Neural progenitor cell (in vitro differentiated cells): ENCODE results near the gene ERICH2. TPM values are rescaled to one million over a fixed set of nuclear protein-coding genes. Genes with fewer than 3 reads are reported as not detected.

Experiments
- DNase-seq: peaks from one replicate; pipeline ENCODE4 v3.0.0-alpha.2; 2016; ENCODE audit warnings: low spot score
- H2AFZ ChIP-seq: fragments of 200-600 bp; sonication (generic); replicated peaks from 2 replicates; pipeline ENCODE4 v1.6.1; 2016; ENCODE audit warnings: antibody characterized with exemption
- H3F3A ChIP-seq: fragments of 200-600 bp; sonication (generic); 2 replicates; pipeline ENCODE4 v1.6.1; 2016; ENCODE audit warnings: antibody characterized with exemption, low read depth
- H3K27ac ChIP-seq: fragments of 200-600 bp; sonication (generic); 2 replicates; pipeline ENCODE4 v1.5.1; 2016; ENCODE audit warnings: mild to moderate bottlenecking
- H3K27me3 ChIP-seq: fragments of 200-600 bp; sonication (generic); 2 replicates; pipeline ENCODE4 v1.6.1; 2016; ENCODE audit warnings: mild to moderate bottlenecking, moderate library complexity
- H3K36me3 ChIP-seq: fragments of 200-600 bp; sonication (generic); 2 replicates; pipeline ENCODE4 v1.5.1; 2016
- H3K4me1 ChIP-seq: fragments of 200-600 bp; sonication (generic); 2 replicates; pipeline ENCODE4 v1.6.1; 2016; ENCODE audit warnings: mixed run types
- H3K4me2 ChIP-seq: fragments of 200-600 bp; sonication (generic); 2 replicates; pipeline ENCODE4 v1.6.1; 2016
- H3K4me3 ChIP-seq: fragments of 200-600 bp; sonication (generic); 2 replicates; pipeline ENCODE4 v1.5.1; 2016
- H3K79me2 ChIP-seq: fragments of 200-600 bp; sonication (generic); 2 replicates; pipeline ENCODE4 v1.6.1; 2016; ENCODE audit warnings: low read depth
- H3K9ac ChIP-seq: fragments of 200-600 bp; sonication (generic); 2 replicates; pipeline ENCODE4 v1.6.1; 2016
- H3K9me3 ChIP-seq: fragments of 200-600 bp; sonication (generic); 2 replicates; pipeline ENCODE4 v1.5.1; 2016; ENCODE audit warnings: low read depth
- H4K20me1 ChIP-seq: fragments of 200-600 bp; sonication (generic); 2 replicates; pipeline ENCODE4 v1.6.1; 2016; ENCODE audit warnings: low read depth
- H3K27ac Mint-ChIP-seq: 3 replicates; pipeline ENCODE4 v1.8.0; 2021; ENCODE audit warnings: mixed read lengths
- H3K27me3 Mint-ChIP-seq: 2 replicates; pipeline ENCODE4 v1.8.0; 2022; ENCODE audit warnings: low read depth, mild to moderate bottlenecking, inconsistent platforms, moderate library complexity, mixed read lengths; ENCODE audit not compliant: insufficient read depth
- H3K36me3 Mint-ChIP-seq: 3 replicates; pipeline ENCODE4 v1.8.0; 2021; ENCODE audit warnings: mixed read lengths
- H3K4me1 Mint-ChIP-seq: 3 replicates; pipeline ENCODE4 v1.8.0; 2021; ENCODE audit warnings: mixed read lengths
- H3K4me3 Mint-ChIP-seq: 3 replicates; pipeline ENCODE4 v1.8.0; 2021; ENCODE audit warnings: mild to moderate bottlenecking, moderate library complexity, mixed read lengths
- H3K9me3 Mint-ChIP-seq: 3 replicates; pipeline ENCODE4 v1.8.0; 2020; ENCODE audit warnings: mixed read lengths
- EZH2 ChIP-seq: fragments of 200-600 bp; sonication (generic); IDR thresholded peaks from 2 replicates; pipeline ENCODE4 v1.6.1; 2017; ENCODE audit warnings: antibody characterized with exemption, mild to moderate bottlenecking, moderate library complexity
- EZH2phosphoT487 ChIP-seq: fragments of 200-600 bp; sonication (generic); IDR thresholded peaks from 2 replicates; pipeline ENCODE4 v1.6.1; 2017; ENCODE audit warnings: antibody characterized with exemption
- total RNA-seq: library from RNA; depleted of rRNA; stranded (reverse); fragments of >200 nt; gene quantifications from 2 replicates; pipeline ENCODE4 v1.2.3, GENCODE V29; 2015; ENCODE audit warnings: low replicate concordance
- TF ChIP-seq, protein P1 (sequence below): fragments of 200-600 bp; sonication (generic); IDR thresholded peaks from 2 replicates; pipeline ENCODE4 v1.5.1; 2017; ENCODE audit warnings: antibody characterized with exemption, mild to moderate bottlenecking

Gene ERICH2
- total RNA-seq, 1 donor from 2014 or later, result 2.7 TPM

DNA sequence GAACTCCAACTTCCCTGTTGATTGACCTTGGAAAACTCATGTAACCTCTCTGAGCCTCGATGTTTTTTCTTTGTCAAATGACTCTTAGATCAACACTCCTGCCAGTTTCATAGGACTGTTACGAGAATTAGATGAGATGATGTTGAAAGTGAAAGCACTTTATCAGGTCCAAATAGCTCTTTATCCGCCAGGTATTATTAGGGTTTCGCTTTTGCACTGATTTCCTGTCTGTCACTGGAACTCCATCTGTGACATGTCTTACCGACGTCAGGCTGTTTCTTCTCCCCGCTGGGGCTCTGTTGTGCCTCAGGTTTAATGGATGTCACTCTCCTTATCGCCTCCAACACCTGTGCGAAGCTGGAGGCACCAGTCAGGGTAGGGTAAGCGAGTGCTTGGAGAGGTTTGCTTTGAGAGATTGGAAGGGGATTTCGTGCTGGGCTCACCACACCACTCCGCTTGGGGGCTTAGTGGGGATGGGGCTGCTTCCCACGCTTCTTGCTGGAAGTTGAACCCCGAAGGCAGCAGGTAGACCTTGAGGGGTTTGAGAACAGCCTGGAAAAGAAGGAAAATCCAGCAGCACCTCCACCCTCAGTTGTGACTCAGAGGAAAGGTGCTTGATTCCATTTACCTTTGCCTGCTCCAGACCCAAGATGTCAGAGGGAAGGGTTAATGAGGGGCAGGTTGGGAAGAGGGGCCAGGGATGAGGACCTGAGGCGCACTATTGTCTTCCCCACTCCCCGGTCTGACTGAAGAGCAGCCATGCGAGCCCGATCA lies 50.8 kb downstream of the ERICH2 start:
- Mint-ChIP-seq H3K4me3 (peak overlapping the region; percentile 86), H3K4me1 (peaks cover 49% of the 10 kb centered on the region), H3K9me3 (no peaks in the 10 kb centered on the region), H3K27ac (no peak overlapping the region), H3K27me3 (peaks cover 72% of the 10 kb centered on the region), H3K36me3 (peaks cover 3% of the 10 kb centered on the region)
- Histone ChIP-seq H3K9ac (no peak overlapping the region), H3K4me2 (peak overlapping the region; percentile 96), H3K4me3 (peak overlapping the region; percentile 47), H3K9me3 (no peaks in the 10 kb centered on the region), H3K27ac (no peak overlapping the region), H2AFZ (no peak overlapping the region), H3K27me3 (peaks cover 100% of the 10 kb centered on the region), H3F3A (peaks cover 59% of the 10 kb centered on the region), H3K4me1 (peaks cover 59% of the 10 kb centered on the region), H4K20me1 (peaks cover 29% of the 10 kb centered on the region), H3K36me3 (no peaks in the 10 kb centered on the region), H3K79me2 (no peaks in the 10 kb centered on the region)
- TF ChIP-seq EZH2phosphoT487, result no peak
- peak; percentile 68 for TF ChIP-seq EZH2
- DNase-seq, result no peak

DNA sequence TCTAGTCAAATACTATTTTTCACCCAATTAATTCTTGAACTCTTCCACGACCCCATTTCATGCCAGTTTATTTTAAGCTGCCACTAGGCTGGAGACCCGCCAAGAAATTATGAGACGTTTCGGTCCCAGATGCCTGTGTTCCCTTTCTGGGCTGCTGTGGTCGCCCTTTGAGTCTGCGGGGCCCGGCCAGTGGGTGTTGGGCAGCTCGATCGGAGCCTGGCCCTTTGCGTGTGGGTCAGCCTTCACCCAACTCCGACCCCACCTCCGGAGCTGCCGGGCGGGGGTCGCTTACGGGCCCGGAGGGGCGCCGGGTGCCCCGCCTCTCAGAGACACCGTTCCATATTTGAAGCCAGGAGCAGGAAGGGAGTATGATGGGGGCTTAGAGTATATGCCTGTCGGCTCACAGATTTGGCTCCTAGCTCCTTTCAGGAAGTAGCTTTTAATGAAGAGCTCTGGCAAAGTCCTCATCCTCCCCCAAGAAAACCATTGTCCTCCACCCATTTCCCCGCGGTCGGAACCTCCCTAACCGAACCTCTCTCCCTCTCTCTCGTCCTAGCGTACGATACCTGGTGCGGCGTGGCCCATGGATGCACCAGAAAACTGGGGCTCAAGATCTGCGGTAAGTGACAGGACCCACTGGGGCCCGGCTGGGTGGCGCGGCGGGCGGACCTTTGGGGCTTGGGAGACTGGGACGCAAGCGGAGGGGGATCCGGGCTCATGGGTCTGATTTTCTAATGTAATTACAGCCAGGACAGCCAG lies 51.5 kb downstream of the ERICH2 start:
- Mint-ChIP-seq H3K9me3 (no peaks in the 10 kb centered on the region), H3K4me1 (peaks cover 52% of the 10 kb centered on the region), H3K4me3 (peak overlapping the region; percentile 86), H3K36me3 (peaks cover 3% of the 10 kb centered on the region), H3K27me3 (peaks cover 69% of the 10 kb centered on the region), H3K27ac (no peak overlapping the region)
- H3K4me3 ChIP-seq, result peak overlapping the region; percentile 47
- peaks cover 29% of the 10 kb centered on the region for H4K20me1 ChIP-seq
- peak overlapping the region; percentile 95 for H2AFZ ChIP-seq
- H3K36me3 ChIP-seq, result no peaks in the 10 kb centered on the region
- peak overlapping the region; percentile 96 for H3K4me2 ChIP-seq
- TF ChIP-seq EZH2phosphoT487 (peak; percentile 68), EZH2 (no peak)
- TF ChIP-seq, protein P1, sequence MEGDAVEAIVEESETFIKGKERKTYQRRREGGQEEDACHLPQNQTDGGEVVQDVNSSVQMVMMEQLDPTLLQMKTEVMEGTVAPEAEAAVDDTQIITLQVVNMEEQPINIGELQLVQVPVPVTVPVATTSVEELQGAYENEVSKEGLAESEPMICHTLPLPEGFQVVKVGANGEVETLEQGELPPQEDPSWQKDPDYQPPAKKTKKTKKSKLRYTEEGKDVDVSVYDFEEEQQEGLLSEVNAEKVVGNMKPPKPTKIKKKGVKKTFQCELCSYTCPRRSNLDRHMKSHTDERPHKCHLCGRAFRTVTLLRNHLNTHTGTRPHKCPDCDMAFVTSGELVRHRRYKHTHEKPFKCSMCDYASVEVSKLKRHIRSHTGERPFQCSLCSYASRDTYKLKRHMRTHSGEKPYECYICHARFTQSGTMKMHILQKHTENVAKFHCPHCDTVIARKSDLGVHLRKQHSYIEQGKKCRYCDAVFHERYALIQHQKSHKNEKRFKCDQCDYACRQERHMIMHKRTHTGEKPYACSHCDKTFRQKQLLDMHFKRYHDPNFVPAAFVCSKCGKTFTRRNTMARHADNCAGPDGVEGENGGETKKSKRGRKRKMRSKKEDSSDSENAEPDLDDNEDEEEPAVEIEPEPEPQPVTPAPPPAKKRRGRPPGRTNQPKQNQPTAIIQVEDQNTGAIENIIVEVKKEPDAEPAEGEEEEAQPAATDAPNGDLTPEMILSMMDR, result no peak
- H3K79me2 ChIP-seq, result no peaks in the 10 kb centered on the region
- peaks cover 100% of the 10 kb centered on the region for H3K27me3 ChIP-seq
- H3K4me1 ChIP-seq, result peaks cover 53% of the 10 kb centered on the region
- H3K9ac ChIP-seq, result no peak overlapping the region
- H3K9me3 ChIP-seq, result no peaks in the 10 kb centered on the region
- no peak overlapping the region for H3K27ac ChIP-seq
- H3F3A ChIP-seq, result peaks cover 52% of the 10 kb centered on the region
- DNase-seq, result no peak

DNA sequence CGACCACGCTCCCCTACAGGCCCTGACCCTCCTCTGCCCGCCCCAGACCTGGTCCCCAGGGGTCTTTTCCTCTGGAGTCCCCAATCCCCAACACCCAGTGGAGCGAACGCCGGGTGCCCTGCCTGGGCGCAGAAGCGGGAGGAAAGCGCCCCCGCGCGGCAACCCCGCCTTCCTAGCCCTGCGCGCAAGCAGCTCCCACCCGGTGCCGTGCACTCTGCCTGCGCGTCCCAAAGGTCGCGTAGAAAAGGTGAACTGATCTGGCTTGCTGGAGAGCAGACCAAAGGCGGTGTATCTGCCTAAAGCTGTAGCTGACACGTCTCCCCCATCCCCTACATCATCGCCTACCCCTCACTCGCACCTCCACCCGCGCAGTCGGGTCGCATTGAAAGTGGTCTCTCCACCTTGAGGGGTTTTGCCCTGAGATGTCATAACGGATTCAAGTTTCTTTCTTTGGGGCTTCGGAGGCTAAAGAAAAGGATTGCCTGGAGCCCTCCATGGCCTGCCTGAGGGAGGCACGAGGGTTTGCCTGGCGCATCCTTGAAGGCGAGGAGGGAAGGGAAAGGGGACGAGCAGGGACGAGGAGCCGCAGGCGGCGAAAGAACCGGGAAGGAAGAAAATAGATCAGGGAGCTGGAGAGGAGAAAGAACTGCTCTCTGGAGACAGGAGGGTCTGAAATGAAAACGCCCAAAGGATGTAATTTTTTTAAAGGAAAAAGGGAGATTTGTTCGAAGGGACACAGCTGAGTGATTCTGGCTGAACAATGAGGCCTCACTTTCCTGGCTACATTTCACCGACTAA lies 52.3 kb downstream of the ERICH2 start:
- Mint-ChIP-seq H3K27me3 (peaks cover 65% of the 10 kb centered on the region), H3K9me3 (no peaks in the 10 kb centered on the region), H3K4me3 (peak overlapping the region; percentile 86), H3K4me1 (peaks cover 58% of the 10 kb centered on the region), H3K36me3 (peaks cover 3% of the 10 kb centered on the region), H3K27ac (no peak overlapping the region)
- Histone ChIP-seq H3K27me3 (peaks cover 100% of the 10 kb centered on the region), H3F3A (peaks cover 45% of the 10 kb centered on the region), H3K27ac (no peak overlapping the region), H3K4me2 (peak overlapping the region; percentile 96), H3K9ac (no peak overlapping the region), H4K20me1 (peaks cover 29% of the 10 kb centered on the region), H3K79me2 (no peaks in the 10 kb centered on the region), H3K4me3 (peak overlapping the region; percentile 47), H2AFZ (peak overlapping the region; percentile 95), H3K36me3 (no peaks in the 10 kb centered on the region), H3K9me3 (no peaks in the 10 kb centered on the region), H3K4me1 (peaks cover 53% of the 10 kb centered on the region)
- DNase-seq, result peak; percentile 77
- TF ChIP-seq EZH2phosphoT487, result peak; percentile 66
- TF ChIP-seq, protein P1, result peak; percentile 74
- TF ChIP-seq EZH2, result peak; percentile 79
